Keratinocyte (primary cell): ENCODE results near the gene AGBL2. TPM values are rescaled to one million over a fixed set of nuclear protein-coding genes. Genes with fewer than 3 reads are reported as not detected.

ENCODE experiments used
- DNase-seq: peaks from one replicate; pipeline ENCODE4 v3.0.0-alpha.2; 2011; ENCODE audit warnings: low read depth, missing footprints, low spot score
- FAIRE-seq: peaks from 2 replicates; lab custom pipeline; 2011; peaks lifted over from hg19 to GRCh38; lab: Jason Lieb, UNC
- H2AFZ ChIP-seq: 2 replicates; pipeline ENCODE4 v1.6.0; 2012; ENCODE audit warnings: low read length, control low read depth, inconsistent platforms; ENCODE audit not compliant: control insufficient read depth
- H3K27ac ChIP-seq: 2 replicates; pipeline ENCODE4 v1.5.1; 2011; ENCODE audit warnings: low read length; ENCODE audit not compliant: control insufficient read depth, insufficient read depth
- H3K27me3 ChIP-seq: 3 replicates; pipeline ENCODE4 v1.6.0; 2011; ENCODE audit warnings: low read length; ENCODE audit not compliant: control insufficient read depth, insufficient read depth; ENCODE audit errors: extremely low read depth
- H3K36me3 ChIP-seq, 2 experiments: 2 replicates in 1 of 2; 3 replicates in 1 of 2; pipeline ENCODE4 v1.5.1; 2011; ENCODE audit warnings: low read length in 2 of 2, mild to moderate bottlenecking in 1 of 2; ENCODE audit not compliant: control insufficient read depth in 2 of 2, insufficient read depth in 2 of 2; ENCODE audit errors: extremely low read depth in 1 of 2
- H3K4me1 ChIP-seq: 3 replicates; pipeline ENCODE4 v1.5.1; 2011; ENCODE audit warnings: low read length; ENCODE audit not compliant: control insufficient read depth, insufficient read depth; ENCODE audit errors: extremely low read depth
- H3K4me2 ChIP-seq: 3 replicates; pipeline ENCODE4 v1.6.0; 2011; ENCODE audit warnings: low read depth, low read length; ENCODE audit not compliant: control insufficient read depth, insufficient read depth; ENCODE audit errors: extremely low read depth
- H3K4me3 ChIP-seq, 3 experiments: fragments of 200-600 bp in 1 of 3; sonication (generic) in 1 of 3; 2 replicates in 2 of 3; 3 replicates in 1 of 3; pipeline ENCODE4 v1.5.1; 2011 to 2016; ENCODE audit warnings: low read length in 3 of 3, mild to moderate bottlenecking in 3 of 3, control low read depth in 2 of 3, inconsistent platforms in 1 of 3, low read depth in 1 of 3, mixed read lengths in 1 of 3, mixed run types in 1 of 3, moderate library complexity in 1 of 3; ENCODE audit not compliant: control insufficient read depth in 2 of 3, insufficient read depth in 2 of 3; ENCODE audit errors: extremely low read depth in 1 of 3
- H3K79me2 ChIP-seq: 2 replicates; pipeline ENCODE4 v1.6.0; 2012; ENCODE audit warnings: low read length; ENCODE audit not compliant: control insufficient read depth, insufficient read depth
- H3K9ac ChIP-seq: 3 replicates; pipeline ENCODE4 v1.6.0; 2011; ENCODE audit warnings: low read length; ENCODE audit not compliant: control insufficient read depth, insufficient read depth; ENCODE audit errors: extremely low read depth
- H3K9me1 ChIP-seq: 3 replicates; pipeline ENCODE4 v1.6.0; 2011; ENCODE audit warnings: low read length; ENCODE audit not compliant: control insufficient read depth, insufficient read depth; ENCODE audit errors: extremely low read depth
- H3K9me3 ChIP-seq: 2 replicates; pipeline ENCODE4 v1.5.1; 2012; ENCODE audit warnings: low read depth, low read length; ENCODE audit not compliant: control insufficient read depth
- H4K20me1 ChIP-seq: 3 replicates; pipeline ENCODE4 v1.6.0; 2011; ENCODE audit warnings: low read length; ENCODE audit not compliant: control insufficient read depth, insufficient read depth; ENCODE audit errors: extremely low read depth
- EZH2 ChIP-seq: IDR thresholded peaks from one replicate; pipeline ENCODE4 v1.6.1; 2012; ENCODE audit warnings: inconsistent platforms, mild to moderate bottlenecking, low read length, moderate library complexity
- dilution Hi-C: fragments of 300-500 bp; cut with MboI; formaldehyde crosslinking; loops from one replicate; pipeline ENCODE4 v1.7.0; 2020; ENCODE audit warnings: low sequenced_read_pairs; ENCODE audit not compliant: extremely low pct_ligation_motif_present
- polyA plus RNA-seq, 5 experiments: library from polyadenylated mRNA; depleted of rRNA in 3 of 5; stranded (reverse) in 3 of 5; stranded (forward) in 1 of 5; unstranded in 1 of 5; fragments of >200 nt; gene quantifications; 1 replicate in 1 of 5; 2 replicates in 3 of 5; 3 replicates in 1 of 5; pipeline versions ENCODE4 v1.2.1 to v1.2.3, GENCODE V29; 2011 to 2012; ENCODE audit warnings: missing spikeins in 2 of 5, low read depth in 1 of 5, low replicate concordance in 1 of 5
- TF ChIP-seq, protein P1 (sequence below), 3 experiments: IDR thresholded peaks in 1 of 3; conservative IDR thresholded peaks in 1 of 3; optimal IDR thresholded peaks in 1 of 3; 2 replicates in 2 of 3; 3 replicates in 1 of 3; pipeline versions ENCODE3 to v1.5.1; 2011; ENCODE audit warnings: low read length in 3 of 3, mild to moderate bottlenecking in 3 of 3, moderate library complexity in 2 of 3, control low read depth in 1 of 3, inconsistent platforms in 1 of 3; ENCODE audit not compliant: insufficient read depth in 2 of 3; ENCODE audit errors: extremely low read depth in 1 of 3

Gene AGBL2
- polyA plus RNA-seq, 1 donor (not counting 4 experiments of a cell fraction or from before 2014, with no cell fraction given) = 1.3 TPM

DNA sequence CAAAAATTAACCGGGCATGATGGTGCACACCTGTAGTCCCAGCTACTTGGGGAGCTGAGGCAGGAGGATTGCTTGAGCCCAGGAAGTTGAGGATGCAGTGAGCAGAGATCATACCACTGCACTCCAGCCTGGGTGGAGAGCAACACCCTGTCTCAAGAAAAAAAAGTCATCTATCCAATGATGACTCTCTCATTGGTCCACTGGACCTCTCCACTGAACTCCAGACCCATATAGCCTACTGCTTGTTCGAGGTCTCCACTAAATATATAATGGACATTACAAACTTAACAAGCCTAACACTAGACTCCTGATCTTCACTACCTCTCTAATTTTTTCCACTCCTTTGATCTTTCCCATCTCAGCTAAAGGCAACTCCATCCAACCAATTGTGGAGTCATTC, 39.3 kb downstream of the AGBL2 start:
- no peak overlapping the region for H3K27ac ChIP-seq
- H3K9ac ChIP-seq = no peak overlapping the region
- H3K79me2 ChIP-seq = no peaks in the 10 kb centered on the region
- H3K4me2 ChIP-seq = no peak overlapping the region
- peaks cover 6% of the 10 kb centered on the region for H3K4me1 ChIP-seq
- H2AFZ ChIP-seq = no peak overlapping the region
- H3K4me3 ChIP-seq = no peak overlapping the region
- DNase-seq (no peak), FAIRE-seq (no peak)
- H3K9me1 ChIP-seq = no peaks in the 10 kb centered on the region
- dilution Hi-C loops = no loop called here
- H3K27me3 ChIP-seq = no peaks in the 10 kb centered on the region
- no peaks in the 10 kb centered on the region for H3K9me3 ChIP-seq
- TF ChIP-seq EZH2 = no peak
- TF ChIP-seq, protein P1, sequence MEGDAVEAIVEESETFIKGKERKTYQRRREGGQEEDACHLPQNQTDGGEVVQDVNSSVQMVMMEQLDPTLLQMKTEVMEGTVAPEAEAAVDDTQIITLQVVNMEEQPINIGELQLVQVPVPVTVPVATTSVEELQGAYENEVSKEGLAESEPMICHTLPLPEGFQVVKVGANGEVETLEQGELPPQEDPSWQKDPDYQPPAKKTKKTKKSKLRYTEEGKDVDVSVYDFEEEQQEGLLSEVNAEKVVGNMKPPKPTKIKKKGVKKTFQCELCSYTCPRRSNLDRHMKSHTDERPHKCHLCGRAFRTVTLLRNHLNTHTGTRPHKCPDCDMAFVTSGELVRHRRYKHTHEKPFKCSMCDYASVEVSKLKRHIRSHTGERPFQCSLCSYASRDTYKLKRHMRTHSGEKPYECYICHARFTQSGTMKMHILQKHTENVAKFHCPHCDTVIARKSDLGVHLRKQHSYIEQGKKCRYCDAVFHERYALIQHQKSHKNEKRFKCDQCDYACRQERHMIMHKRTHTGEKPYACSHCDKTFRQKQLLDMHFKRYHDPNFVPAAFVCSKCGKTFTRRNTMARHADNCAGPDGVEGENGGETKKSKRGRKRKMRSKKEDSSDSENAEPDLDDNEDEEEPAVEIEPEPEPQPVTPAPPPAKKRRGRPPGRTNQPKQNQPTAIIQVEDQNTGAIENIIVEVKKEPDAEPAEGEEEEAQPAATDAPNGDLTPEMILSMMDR (optimal IDR thresholded peaks at IDR 0.05 in 1 of 3, IDR thresholded peaks at IDR 0.05 in 1 of 3, conservative IDR thresholded peaks at IDR 0.05 in 1 of 3; ENCODE audit: extremely low read depth in 1 of 3, insufficient read depth in 2 of 3, low read length in 3 of 3) = no peak
- no peaks in the 10 kb centered on the region for H3K36me3 ChIP-seq
- no peaks in the 10 kb centered on the region for H4K20me1 ChIP-seq

GRCh38 chr11:47672283-47672730, 42.9 kb downstream of the AGBL2 start:
- Histone ChIP-seq H3K27ac (peak overlapping the region; percentile 26), H3K4me1 (peaks cover 6% of the 10 kb centered on the region), H4K20me1 (no peaks in the 10 kb centered on the region), H3K9ac (no peak overlapping the region), H3K27me3 (no peaks in the 10 kb centered on the region), H3K9me1 (no peaks in the 10 kb centered on the region), H3K79me2 (no peaks in the 10 kb centered on the region), H3K36me3 (no peaks in the 10 kb centered on the region), H3K4me3 (no peak overlapping the region), H2AFZ (peak overlapping the region; percentile 40), H3K9me3 (no peaks in the 10 kb centered on the region), H3K4me2 (no peak overlapping the region)
- no peak for DNase-seq
- TF ChIP-seq, protein P1 (optimal IDR thresholded peaks at IDR 0.05 in 1 of 3, IDR thresholded peaks at IDR 0.05 in 1 of 3, conservative IDR thresholded peaks at IDR 0.05 in 1 of 3; ENCODE audit: extremely low read depth in 1 of 3, insufficient read depth in 2 of 3, low read length in 3 of 3) = no peak
- no peak for TF ChIP-seq EZH2
- dilution Hi-C loops = no loop called here
- peak; percentile 5 for FAIRE-seq
